HEK293 (cell line): Measurements from ENCODE around the gene EYA2.

ENCODE experiments used
- CTCF ChIA-PET: fragments of 350-600 bp; formaldehyde crosslinking; extraction: SDS; loops from one replicate; lab custom pipeline; 2021; ENCODE audit warnings: antibody characterized with exemption; lab: Yijun Ruan, JAX
- POLR2A ChIA-PET: fragments of 300-600 bp; formaldehyde crosslinking; extraction: SDS; loops from one replicate; lab custom pipeline; 2020; ENCODE audit warnings: antibody characterized with exemption, inconsistent platforms; lab: Yijun Ruan, JAX
- H3K27ac ChIP-seq: fragments of 200-500 bp; sonication (Bioruptor generic); 2 replicates; pipeline ENCODE4 v1.5.1; 2014; ENCODE audit warnings: low read depth, low read length, control low read depth, inconsistent platforms; ENCODE audit errors: extremely low read depth
- H3K36me3 ChIP-seq, 2 experiments: fragments of 200-500 bp in 1 of 2; sonication (Bioruptor generic) in 1 of 2; 1 replicate in 1 of 2; 2 replicates in 1 of 2; pipeline ENCODE4 v1.5.1; 2014 to 2017; ENCODE audit warnings: inconsistent platforms in 2 of 2, low read length in 2 of 2; ENCODE audit not compliant: control insufficient read depth in 2 of 2, insufficient read depth in 1 of 2
- H3K4me1 ChIP-seq: fragments of 200-500 bp; sonication (Bioruptor generic); 2 replicates; pipeline ENCODE4 v1.5.1; 2014; ENCODE audit warnings: mild to moderate bottlenecking, low read length, inconsistent platforms; ENCODE audit not compliant: control insufficient read depth, insufficient read depth
- H3K4me3 ChIP-seq: 2 replicates; pipeline ENCODE4 v1.5.1; 2011; ENCODE audit warnings: low read depth, mild to moderate bottlenecking, control low read depth, low read length, moderate library complexity
- H3K9me3 ChIP-seq: fragments of 200-500 bp; sonication (Bioruptor generic); 2 replicates; pipeline ENCODE4 v1.5.1; 2014; ENCODE audit warnings: low read depth, low read length, inconsistent platforms; ENCODE audit not compliant: control insufficient read depth, insufficient read depth
- PRDM2 ChIP-seq: fragments of 450-650 bp; formaldehyde crosslinking; IDR thresholded peaks from 2 replicates; pipeline ENCODE4 v1.5.1; 2016; ENCODE audit warnings: missing biosample characterization, missing genetic modification characterization, borderline replicate concordance
- SP3 ChIP-seq: fragments of 450-650 bp; formaldehyde crosslinking; IDR thresholded peaks from 2 replicates; pipeline ENCODE4 v1.5.1; 2016; ENCODE audit warnings: missing biosample characterization, missing genetic modification characterization
- ZNF10 ChIP-seq: fragments of 450-650 bp; formaldehyde crosslinking; IDR thresholded peaks from 2 replicates; pipeline ENCODE4 v1.5.1; 2017; ENCODE audit warnings: missing biosample characterization, missing genetic modification characterization
- ZNF155 ChIP-seq: fragments of 450-650 bp; formaldehyde crosslinking; IDR thresholded peaks from 2 replicates; pipeline ENCODE4 v1.5.1; 2016; ENCODE audit warnings: missing biosample characterization, missing genetic modification characterization
- ZNF157 ChIP-seq: fragments of 450-650 bp; formaldehyde crosslinking; IDR thresholded peaks from 2 replicates; pipeline ENCODE4 v1.5.1; 2016; ENCODE audit warnings: missing biosample characterization, missing genetic modification characterization
- ZNF175 ChIP-seq: fragments of 450-650 bp; formaldehyde crosslinking; IDR thresholded peaks from 2 replicates; pipeline ENCODE4 v1.5.1; 2016; ENCODE audit warnings: missing biosample characterization, missing genetic modification characterization
- ZNF248 ChIP-seq: fragments of 450-650 bp; formaldehyde crosslinking; IDR thresholded peaks from 2 replicates; pipeline ENCODE4 v1.5.1; 2017; ENCODE audit warnings: missing biosample characterization, missing genetic modification characterization
- ZNF311 ChIP-seq: fragments of 450-650 bp; formaldehyde crosslinking; IDR thresholded peaks from 2 replicates; pipeline ENCODE4 v1.5.1; 2017; ENCODE audit warnings: missing biosample characterization, missing genetic modification characterization, borderline replicate concordance
- ZNF354C ChIP-seq: fragments of 450-650 bp; formaldehyde crosslinking; IDR thresholded peaks from 2 replicates; pipeline ENCODE4 v1.5.1; 2016; ENCODE audit warnings: missing biosample characterization, missing genetic modification characterization, low read depth, borderline replicate concordance
- ZNF404 ChIP-seq: fragments of 450-650 bp; formaldehyde crosslinking; IDR thresholded peaks from 2 replicates; pipeline ENCODE4 v1.5.1; 2017; ENCODE audit warnings: missing biosample characterization, missing genetic modification characterization
- ZNF555 ChIP-seq: fragments of 450-650 bp; formaldehyde crosslinking; conservative IDR thresholded peaks from 2 replicates; pipeline ENCODE4 v1.5.1; 2017; ENCODE audit warnings: missing biosample characterization, mild to moderate bottlenecking, missing genetic modification characterization, inconsistent platforms
- ZNF560 ChIP-seq: fragments of 450-650 bp; formaldehyde crosslinking; IDR thresholded peaks from 2 replicates; pipeline ENCODE4 v1.5.1; 2017; ENCODE audit warnings: missing biosample characterization, missing genetic modification characterization, borderline replicate concordance
- ZNF660 ChIP-seq: fragments of 450-650 bp; IDR thresholded peaks from 2 replicates; pipeline ENCODE4 v1.5.1; 2018; ENCODE audit warnings: missing biosample characterization, mild to moderate bottlenecking, missing genetic modification characterization
- ZNF785 ChIP-seq: fragments of 450-650 bp; formaldehyde crosslinking; IDR thresholded peaks from 2 replicates; pipeline ENCODE4 v1.5.1; 2016; ENCODE audit warnings: missing biosample characterization, missing genetic modification characterization
- TF ChIP-seq, protein P1 (sequence below): fragments of 450-650 bp; formaldehyde crosslinking; IDR thresholded peaks from 2 replicates; pipeline ENCODE4; 2016; ENCODE audit warnings: missing biosample characterization, missing genetic modification characterization
- TF ChIP-seq, protein P2 (sequence below): fragments of 450-650 bp; formaldehyde crosslinking; IDR thresholded peaks from 2 replicates; pipeline ENCODE4 v1.5.1; 2016; ENCODE audit warnings: missing biosample characterization, missing genetic modification characterization
- TF ChIP-seq, protein P3 (sequence below): fragments of 450-650 bp; formaldehyde crosslinking; IDR thresholded peaks from 2 replicates; pipeline ENCODE4 v1.5.1; 2017; ENCODE audit warnings: missing biosample characterization, missing genetic modification characterization
- TF ChIP-seq, protein P4 (sequence below): fragments of 450-650 bp; formaldehyde crosslinking; IDR thresholded peaks from 2 replicates; pipeline ENCODE4 v1.5.1; 2017; ENCODE audit warnings: missing biosample characterization, missing genetic modification characterization

The EYA2 gene

GRCh38 chr20:47143657-47144056 lies 249.0 kb downstream of the EYA2 start:
- no peaks in the 10 kb centered on the region for H3K36me3 ChIP-seq
- no peak overlapping the region for H3K27ac ChIP-seq
- no peak for TF ChIP-seq ZNF555 (tag by site-specific recombination)
- no peak for TF ChIP-seq PRDM2
- TF ChIP-seq ZNF155 = no peak
- TF ChIP-seq, protein P1, sequence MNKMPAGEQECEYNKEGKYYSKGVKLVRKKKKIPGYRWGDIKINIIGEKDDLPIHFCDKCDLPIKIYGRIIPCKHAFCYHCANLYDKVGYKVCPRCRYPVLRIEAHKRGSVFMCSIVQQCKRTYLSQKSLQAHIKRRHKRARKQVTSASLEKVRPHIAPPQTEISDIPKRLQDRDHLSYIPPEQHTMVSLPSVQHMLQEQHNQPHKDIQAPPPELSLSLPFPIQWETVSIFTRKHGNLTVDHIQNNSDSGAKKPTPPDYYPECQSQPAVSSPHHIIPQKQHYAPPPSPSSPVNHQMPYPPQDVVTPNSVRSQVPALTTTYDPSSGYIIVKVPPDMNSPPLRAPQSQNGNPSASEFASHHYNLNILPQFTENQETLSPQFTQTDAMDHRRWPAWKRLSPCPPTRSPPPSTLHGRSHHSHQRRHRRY (tag by site-specific recombination) = no peak
- TF ChIP-seq, protein P2, sequence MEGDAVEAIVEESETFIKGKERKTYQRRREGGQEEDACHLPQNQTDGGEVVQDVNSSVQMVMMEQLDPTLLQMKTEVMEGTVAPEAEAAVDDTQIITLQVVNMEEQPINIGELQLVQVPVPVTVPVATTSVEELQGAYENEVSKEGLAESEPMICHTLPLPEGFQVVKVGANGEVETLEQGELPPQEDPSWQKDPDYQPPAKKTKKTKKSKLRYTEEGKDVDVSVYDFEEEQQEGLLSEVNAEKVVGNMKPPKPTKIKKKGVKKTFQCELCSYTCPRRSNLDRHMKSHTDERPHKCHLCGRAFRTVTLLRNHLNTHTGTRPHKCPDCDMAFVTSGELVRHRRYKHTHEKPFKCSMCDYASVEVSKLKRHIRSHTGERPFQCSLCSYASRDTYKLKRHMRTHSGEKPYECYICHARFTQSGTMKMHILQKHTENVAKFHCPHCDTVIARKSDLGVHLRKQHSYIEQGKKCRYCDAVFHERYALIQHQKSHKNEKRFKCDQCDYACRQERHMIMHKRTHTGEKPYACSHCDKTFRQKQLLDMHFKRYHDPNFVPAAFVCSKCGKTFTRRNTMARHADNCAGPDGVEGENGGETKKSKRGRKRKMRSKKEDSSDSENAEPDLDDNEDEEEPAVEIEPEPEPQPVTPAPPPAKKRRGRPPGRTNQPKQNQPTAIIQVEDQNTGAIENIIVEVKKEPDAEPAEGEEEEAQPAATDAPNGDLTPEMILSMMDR (tag by site-specific recombination) = no peak
- TF ChIP-seq ZNF354C (tag by site-specific recombination) = no peak
- TF ChIP-seq, protein P3, sequence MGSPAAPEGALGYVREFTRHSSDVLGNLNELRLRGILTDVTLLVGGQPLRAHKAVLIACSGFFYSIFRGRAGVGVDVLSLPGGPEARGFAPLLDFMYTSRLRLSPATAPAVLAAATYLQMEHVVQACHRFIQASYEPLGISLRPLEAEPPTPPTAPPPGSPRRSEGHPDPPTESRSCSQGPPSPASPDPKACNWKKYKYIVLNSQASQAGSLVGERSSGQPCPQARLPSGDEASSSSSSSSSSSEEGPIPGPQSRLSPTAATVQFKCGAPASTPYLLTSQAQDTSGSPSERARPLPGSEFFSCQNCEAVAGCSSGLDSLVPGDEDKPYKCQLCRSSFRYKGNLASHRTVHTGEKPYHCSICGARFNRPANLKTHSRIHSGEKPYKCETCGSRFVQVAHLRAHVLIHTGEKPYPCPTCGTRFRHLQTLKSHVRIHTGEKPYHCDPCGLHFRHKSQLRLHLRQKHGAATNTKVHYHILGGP (tag by site-specific recombination) = no peak
- no peak for TF ChIP-seq ZNF560 (tag by site-specific recombination)
- no peak for TF ChIP-seq ZNF785
- TF ChIP-seq ZNF10 (tag by site-specific recombination) = no peak
- TF ChIP-seq ZNF175 = no peak
- TF ChIP-seq ZNF248 (tag by site-specific recombination) = no peak
- no peak for TF ChIP-seq ZNF157 (tag by site-specific recombination)
- TF ChIP-seq, protein P4, sequence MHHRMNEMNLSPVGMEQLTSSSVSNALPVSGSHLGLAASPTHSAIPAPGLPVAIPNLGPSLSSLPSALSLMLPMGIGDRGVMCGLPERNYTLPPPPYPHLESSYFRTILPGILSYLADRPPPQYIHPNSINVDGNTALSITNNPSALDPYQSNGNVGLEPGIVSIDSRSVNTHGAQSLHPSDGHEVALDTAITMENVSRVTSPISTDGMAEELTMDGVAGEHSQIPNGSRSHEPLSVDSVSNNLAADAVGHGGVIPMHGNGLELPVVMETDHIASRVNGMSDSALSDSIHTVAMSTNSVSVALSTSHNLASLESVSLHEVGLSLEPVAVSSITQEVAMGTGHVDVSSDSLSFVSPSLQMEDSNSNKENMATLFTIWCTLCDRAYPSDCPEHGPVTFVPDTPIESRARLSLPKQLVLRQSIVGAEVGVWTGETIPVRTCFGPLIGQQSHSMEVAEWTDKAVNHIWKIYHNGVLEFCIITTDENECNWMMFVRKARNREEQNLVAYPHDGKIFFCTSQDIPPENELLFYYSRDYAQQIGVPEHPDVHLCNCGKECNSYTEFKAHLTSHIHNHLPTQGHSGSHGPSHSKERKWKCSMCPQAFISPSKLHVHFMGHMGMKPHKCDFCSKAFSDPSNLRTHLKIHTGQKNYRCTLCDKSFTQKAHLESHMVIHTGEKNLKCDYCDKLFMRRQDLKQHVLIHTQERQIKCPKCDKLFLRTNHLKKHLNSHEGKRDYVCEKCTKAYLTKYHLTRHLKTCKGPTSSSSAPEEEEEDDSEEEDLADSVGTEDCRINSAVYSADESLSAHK (tag by site-specific recombination) = no peak
- TF ChIP-seq ZNF311 = no peak
- no peak for TF ChIP-seq SP3 (tag by site-specific recombination)
- no peak for TF ChIP-seq ZNF404 (tag by site-specific recombination)
- TF ChIP-seq ZNF660 (tag by site-specific recombination) = no peak
- TF ChIP-seq, all 188 proteins: peak for 0
- POLR2A ChIA-PET = no interaction called here
- CTCF ChIA-PET = interaction anchor here (0.6 to 0.9 kb wide), 3 partner anchors 18 to 384 kb away, joined by 3 to 6 read pairs (median 4); no protein-coding TSS in a partner anchor
- Histone ChIP-seq H3K4me1 (no peaks in the 10 kb centered on the region), H3K4me3 (no peak overlapping the region), H3K9me3 (no peaks in the 10 kb centered on the region)
